Neural cell (in vitro differentiated cells): ENCODE data around the gene TIMP4. TPM values are rescaled to one million over a fixed set of nuclear protein-coding genes. Genes with fewer than 3 reads are reported as not detected.

Experiments
- H2AFZ ChIP-seq: fragments of 200-600, 300-800 bp; sonication (generic), shearing (Covaris generic); 2 replicates; pipeline ENCODE4 v1.6.0; 2014; ENCODE audit warnings: low read depth, mild to moderate bottlenecking, antibody characterized with exemption, low read length, moderate library complexity
- H3F3A ChIP-seq: fragments of 200-600 bp; shearing (Covaris generic); 2 replicates; pipeline ENCODE4 v1.6.1; 2016; ENCODE audit warnings: mild to moderate bottlenecking, moderate library complexity, mixed read lengths, antibody characterized with exemption, low read length; ENCODE audit not compliant: insufficient read depth, poor library complexity, severe bottlenecking
- H3K27ac ChIP-seq: fragments of 200-600, 300-800 bp; sonication (generic), shearing (Covaris generic); 2 replicates; pipeline ENCODE4 v1.5.1; 2014; ENCODE audit warnings: mild to moderate bottlenecking, low read length, moderate library complexity
- H3K27me3 ChIP-seq: fragments of 300-800, 200-600 bp; sonication (generic), shearing (Covaris generic); 2 replicates; pipeline ENCODE4 v1.6.0; 2014; ENCODE audit warnings: mild to moderate bottlenecking, low read depth, low read length, moderate library complexity; ENCODE audit not compliant: insufficient read depth
- H3K36me3 ChIP-seq: fragments of 300-800, 200-600 bp; sonication (generic), shearing (Covaris generic); 2 replicates; pipeline ENCODE4 v1.5.1; 2014; ENCODE audit warnings: mild to moderate bottlenecking, antibody characterized with exemption, low read length, moderate library complexity; ENCODE audit not compliant: insufficient read depth
- H3K4me2 ChIP-seq: fragments of 300-800, 200-600 bp; sonication (generic), shearing (Covaris generic); 2 replicates; pipeline ENCODE4 v1.6.0; 2014; ENCODE audit warnings: mild to moderate bottlenecking, low read length
- H3K4me3 ChIP-seq: fragments of 300-800, 200-600 bp; sonication (generic), shearing (Covaris generic); 2 replicates; pipeline ENCODE4 v1.5.1; 2014; ENCODE audit warnings: mild to moderate bottlenecking, low read length, moderate library complexity
- H3K79me2 ChIP-seq: fragments of 200-600 bp; shearing (Covaris generic); replicated peaks from 2 replicates; pipeline ENCODE4 v1.6.0; 2014; ENCODE audit warnings: mild to moderate bottlenecking, low read length, moderate library complexity; ENCODE audit not compliant: insufficient read depth
- H3K9ac ChIP-seq: fragments of 300-800, 200-600 bp; sonication (generic), shearing (Covaris generic); 2 replicates; pipeline ENCODE4 v1.6.1; 2016; ENCODE audit warnings: mild to moderate bottlenecking, low read length, mixed read lengths
- H3K9me2 ChIP-seq: fragments of 200-600 bp; shearing (Covaris generic); 2 replicates; pipeline ENCODE4 v1.6.1; 2016; ENCODE audit warnings: mild to moderate bottlenecking, low read length, mixed read lengths; ENCODE audit not compliant: insufficient read depth
- H3K9me3 ChIP-seq: fragments of 200-600, 300-800 bp; sonication (generic), shearing (Covaris generic); 2 replicates; pipeline ENCODE4 v1.6.1; 2016; ENCODE audit warnings: mild to moderate bottlenecking, mixed run types, low read length, moderate library complexity, mixed read lengths
- H4K20me1 ChIP-seq: fragments of 200-600 bp; shearing (Covaris generic); 2 replicates; pipeline ENCODE4 v1.6.1; 2016; ENCODE audit warnings: mild to moderate bottlenecking, mixed run types; ENCODE audit not compliant: insufficient read depth
- CTCF ChIP-seq: fragments of 450-650 bp; IDR thresholded peaks from 2 replicates; pipeline ENCODE4 v1.5.1; 2014; ENCODE audit warnings: antibody characterized with exemption, mild to moderate bottlenecking, moderate library complexity; ENCODE audit not compliant: poor library complexity, severe bottlenecking
- EP300 ChIP-seq: fragments of 450-650 bp; conservative IDR thresholded peaks from 2 replicates; pipeline ENCODE4 v1.6.1; 2014; ENCODE audit warnings: antibody characterized with exemption, mild to moderate bottlenecking, moderate library complexity; ENCODE audit not compliant: poor library complexity, severe bottlenecking
- EZH2 ChIP-seq: fragments of 200-600, 300-800 bp; shearing (Covaris generic), sonication (generic); IDR thresholded peaks from 2 replicates; pipeline ENCODE4 v1.6.1; 2014; ENCODE audit warnings: antibody characterized with exemption, low read length, borderline replicate concordance, mild to moderate bottlenecking; ENCODE audit not compliant: insufficient read depth, poor library complexity, severe bottlenecking
- MXI1 ChIP-seq: fragments of 450-650 bp; conservative IDR thresholded peaks from 2 replicates; pipeline ENCODE4 v1.6.1; 2014; ENCODE audit warnings: antibody characterized with exemption, mild to moderate bottlenecking; ENCODE audit not compliant: poor library complexity, severe bottlenecking
- POLR2AphosphoS5 ChIP-seq: IDR thresholded peaks from 2 replicates; pipeline ENCODE4 v1.6.1; 2012
- RAD21 ChIP-seq: fragments of 450-650 bp; conservative IDR thresholded peaks from 2 replicates; pipeline ENCODE4 v1.6.1; 2014; ENCODE audit warnings: antibody characterized with exemption, mild to moderate bottlenecking, moderate library complexity
- REST ChIP-seq: IDR thresholded peaks from 2 replicates; pipeline ENCODE4 v1.6.1; 2012; ENCODE audit warnings: borderline replicate concordance
- SMC3 ChIP-seq: fragments of 450-650 bp; conservative IDR thresholded peaks from 2 replicates; pipeline ENCODE4 v1.6.1; 2014; ENCODE audit warnings: antibody characterized with exemption, mild to moderate bottlenecking, moderate library complexity; ENCODE audit not compliant: poor library complexity
- TAF1 ChIP-seq: IDR thresholded peaks from 2 replicates; pipeline ENCODE4 v1.6.1; 2012; ENCODE audit warnings: low read depth
- polyA plus RNA-seq: library from polyadenylated mRNA; depleted of rRNA; stranded (reverse); fragments of >200 nt; gene quantifications from 2 replicates; pipeline ENCODE4 v1.2.3, GENCODE V29; 2014

Gene TIMP4
- polyA plus RNA-seq, 1 donor from 2014 or later = not detected

- Histone ChIP-seq H3K27me3 (no peaks in the 10 kb centered on the region), H3F3A (no peaks in the 10 kb centered on the region), H3K4me2 (no peak overlapping the region), H3K4me3 (no peak overlapping the region), H3K27ac (no peak overlapping the region), H2AFZ (no peak overlapping the region), H3K9me3 (no peaks in the 10 kb centered on the region), H3K79me2 (no peaks in the 10 kb centered on the region), H3K9ac (no peak overlapping the region), H3K9me2 (no peaks in the 10 kb centered on the region), H3K36me3 (no peaks in the 10 kb centered on the region), H4K20me1 (no peaks in the 10 kb centered on the region)
- TF ChIP-seq TAF1 (no peak), RAD21 (no peak), REST (no peak), EP300 (no peak), MXI1 (no peak), SMC3 (no peak), EZH2 (no peak), POLR2AphosphoS5 (no peak), CTCF (no peak)
Observed at GRCh38 chr3:12125772-12126171, 32.9 kb downstream of the TIMP4 start.

- H3K27ac ChIP-seq = no peak overlapping the region
- H3K9ac ChIP-seq = no peak overlapping the region
- no peaks in the 10 kb centered on the region for H3K79me2 ChIP-seq
- H3K27me3 ChIP-seq = no peaks in the 10 kb centered on the region
- H3K4me2 ChIP-seq = no peak overlapping the region
- H3F3A ChIP-seq = no peaks in the 10 kb centered on the region
- no peak overlapping the region for H2AFZ ChIP-seq
- TF ChIP-seq RAD21 (no peak), EP300 (no peak), CTCF (no peak), EZH2 (no peak), POLR2AphosphoS5 (no peak), REST (no peak), SMC3 (no peak), TAF1 (no peak), MXI1 (no peak)
- H4K20me1 ChIP-seq = no peaks in the 10 kb centered on the region
- H3K36me3 ChIP-seq = no peaks in the 10 kb centered on the region
- no peaks in the 10 kb centered on the region for H3K9me2 ChIP-seq
- H3K4me3 ChIP-seq = no peak overlapping the region
- no peaks in the 10 kb centered on the region for H3K9me3 ChIP-seq
Observed at GRCh38 chr3:12121466-12121865, 37.2 kb downstream of the TIMP4 start.
